A549 (cell line): ENCODE measurements around the gene PGBD5. TPM values are rescaled to one million over a fixed set of nuclear protein-coding genes. Genes with fewer than 3 reads are reported as not detected.

Experiments used
- ATAC-seq, 2 experiments: fragments of 200-7000 bp in 1 of 2; fragments of >200 bp in 1 of 2; cut with Nextera tagmentation in 1 of 2; cut with Tn5 transposase in 1 of 2; 3 replicates each; pipeline versions ENCODE4 v1.8.0 to v1.9.1; 2018 to 2020; ENCODE audit warnings: mild to moderate bottlenecking in 1 of 2, moderate library complexity in 1 of 2
- CTCF ChIA-PET: fragments of 300-600 bp; sonication (Branson Sonifier 250); formaldehyde crosslinking; extraction: SDS; loops from one replicate; lab custom pipeline; 2021; ENCODE audit warnings: antibody characterized with exemption, inconsistent platforms; lab: Yijun Ruan, JAX
- POLR2A ChIA-PET: fragments of 350-600 bp; formaldehyde crosslinking; extraction: SDS; loops from one replicate; lab custom pipeline; 2021; ENCODE audit warnings: antibody characterized with exemption, inconsistent platforms; lab: Yijun Ruan, JAX
- DNase-seq, 2 experiments: peaks; one replicate each; pipeline versions ENCODE4 v3.0.0 to v3.0.0-alpha.2; 2011 to 2016; ENCODE audit warnings: low read depth in 1 of 2, low spot score in 1 of 2
- FAIRE-seq: peaks from 2 replicates; lab custom pipeline; 2011; peaks lifted over from hg19 to GRCh38; lab: Jason Lieb, UNC
- H3K27ac ChIP-seq, 2 experiments: fragments of >200 bp; sonication (Bioruptor Twin); formaldehyde crosslinking; 3 replicates each; pipeline ENCODE4 v1.5.1; 2016 to 2017
- H3K4me1 ChIP-seq: fragments of >200 bp; sonication (Bioruptor Twin); formaldehyde crosslinking; 3 replicates; pipeline ENCODE4 v1.6.1; 2016
- H3K4me2 ChIP-seq: fragments of >200 bp; sonication (Bioruptor Twin); formaldehyde crosslinking; 3 replicates; pipeline ENCODE4 v1.6.1; 2016
- H3K4me3 ChIP-seq: fragments of >200 bp; sonication (Bioruptor Twin); formaldehyde crosslinking; 3 replicates; pipeline ENCODE4 v1.5.1; 2016
- H3K9me3 ChIP-seq: fragments of >200 bp; sonication (Bioruptor Twin); formaldehyde crosslinking; 3 replicates; pipeline ENCODE4 v1.6.1; 2016
- ATOH8 ChIP-seq: fragments of 250-450 bp; sonication (Bioruptor Pico); IDR thresholded peaks from 2 replicates; pipeline ENCODE4 v1.5.0; 2020; ENCODE audit warnings: low read depth, mild to moderate bottlenecking, moderate library complexity
- BHLHE40 ChIP-seq: IDR thresholded peaks from 2 replicates; pipeline ENCODE4 v1.6.1; 2012; ENCODE audit warnings: low read depth, low read length, inconsistent platforms
- CHD2 ChIP-seq: fragments of 150-350 bp; IDR thresholded peaks from 2 replicates; pipeline ENCODE4 v1.6.1; 2014; ENCODE audit warnings: low read length; ENCODE audit not compliant: partially characterized antibody
- CHD4 ChIP-seq: fragments of 200-600 bp; sonication (generic); IDR thresholded peaks from 2 replicates; pipeline ENCODE4 v1.6.1; 2016; ENCODE audit warnings: antibody characterized with exemption, mild to moderate bottlenecking, borderline replicate concordance
- EHMT2 ChIP-seq: fragments of 200-600 bp; sonication (generic); IDR thresholded peaks from 2 replicates; pipeline ENCODE4 v1.6.1; 2016; ENCODE audit warnings: antibody characterized with exemption, low read depth, mild to moderate bottlenecking, moderate library complexity
- FOXS1 ChIP-seq: fragments of 250-450 bp; sonication (Bioruptor Pico); IDR thresholded peaks from 2 replicates; pipeline ENCODE4 v1.5.0; 2020; ENCODE audit warnings: mild to moderate bottlenecking, moderate library complexity
- HMGXB4 ChIP-seq: fragments of 250-450 bp; sonication (Bioruptor Pico); IDR thresholded peaks from 2 replicates; pipeline ENCODE4 v1.5.0; 2021; ENCODE audit warnings: mild to moderate bottlenecking, moderate library complexity, borderline replicate concordance
- HOXA7 ChIP-seq: fragments of 250-450 bp; sonication (Bioruptor Pico); IDR thresholded peaks from 2 replicates; pipeline ENCODE4 v1.5.0; 2020; ENCODE audit warnings: mild to moderate bottlenecking, moderate library complexity
- JUN ChIP-seq, 2 experiments: fragments of >200 bp; sonication (Bioruptor Twin); formaldehyde crosslinking; IDR thresholded peaks; 2 replicates in 1 of 2; 3 replicates in 1 of 2; pipeline ENCODE4 v1.6.1; 2016 to 2017
- KDM1A ChIP-seq: fragments of 200-600 bp; sonication (generic); IDR thresholded peaks from 2 replicates; pipeline ENCODE4 v1.6.1; 2016; ENCODE audit warnings: low read depth, mild to moderate bottlenecking
- KDM5A ChIP-seq: fragments of 200-600 bp; sonication (generic); IDR thresholded peaks from 2 replicates; pipeline ENCODE4 v1.6.1; 2016; ENCODE audit warnings: antibody characterized with exemption, mild to moderate bottlenecking
- MAFK ChIP-seq: fragments of 450-650 bp; IDR thresholded peaks from 2 replicates; pipeline ENCODE4 v1.6.1; 2014; ENCODE audit not compliant: partially characterized antibody
- MAZ ChIP-seq: fragments of 150-350 bp; IDR thresholded peaks from 2 replicates; pipeline ENCODE4 v1.6.1; 2014; ENCODE audit warnings: antibody characterized with exemption, low read depth, low read length, borderline replicate concordance
- MYC ChIP-seq: IDR thresholded peaks from 2 replicates; pipeline ENCODE4 v1.6.1; 2012; ENCODE audit warnings: mild to moderate bottlenecking, inconsistent platforms, low read length, improper control_type of control experiment, borderline replicate concordance
- NFE2L2 ChIP-seq: fragments of 150-350 bp; conservative IDR thresholded peaks from 2 replicates; pipeline ENCODE4 v1.6.1; 2014; ENCODE audit warnings: low read length
- NPAS2 ChIP-seq: fragments of 250-450 bp; sonication (Bioruptor Pico); IDR thresholded peaks from 2 replicates; pipeline ENCODE4 v1.8.0; 2022; ENCODE audit warnings: mild to moderate bottlenecking, moderate library complexity, borderline replicate concordance
- PHF8 ChIP-seq: fragments of 200-600 bp; sonication (generic); IDR thresholded peaks from 2 replicates; pipeline ENCODE4 v1.6.1; 2016; ENCODE audit warnings: low read depth, mild to moderate bottlenecking, antibody characterized with exemption, moderate library complexity, borderline replicate concordance
- POLR2AphosphoS2 ChIP-seq: conservative IDR thresholded peaks from 2 replicates; pipeline ENCODE4 v1.6.1; 2012; ENCODE audit warnings: low read length, improper control_type of control experiment, inconsistent platforms
- RAD21 ChIP-seq, 2 experiments: fragments of >200 bp in 1 of 2; sonication (Bioruptor Twin) in 1 of 2; formaldehyde crosslinking in 1 of 2; IDR thresholded peaks in 1 of 2; conservative IDR thresholded peaks in 1 of 2; 2 replicates in 1 of 2; 3 replicates in 1 of 2; pipeline ENCODE4 v1.6.1; 2012 to 2018; ENCODE audit warnings: inconsistent platforms in 1 of 2
- RFX5 ChIP-seq: fragments of 450-650 bp; IDR thresholded peaks from 2 replicates; pipeline ENCODE4 v1.7.1; 2014; ENCODE audit warnings: antibody characterized with exemption, mild to moderate bottlenecking, moderate library complexity
- TP53 ChIP-seq: fragments of 250-450 bp; sonication (Bioruptor Pico); IDR thresholded peaks from 2 replicates; pipeline ENCODE4 v1.5.0; 2021; ENCODE audit warnings: mild to moderate bottlenecking, moderate library complexity
- USF2 ChIP-seq: fragments of 450-650 bp; IDR thresholded peaks from 2 replicates; pipeline ENCODE4 v1.6.1; 2014; ENCODE audit warnings: antibody characterized with exemption
- ZNF302 ChIP-seq: fragments of 250-450 bp; sonication (Bioruptor Pico); IDR thresholded peaks from 2 replicates; pipeline ENCODE4 v1.9.0; 2021; ENCODE audit warnings: inconsistent platforms, mild to moderate bottlenecking, moderate library complexity
- WGBS: methylation state at CpG from one replicate; pipeline ENCODE4 v1.1.6; 2017; ENCODE audit errors: missing lambda C conversion rate; 5-methylcytosine and 5-hydroxymethylcytosine counted together
- polyA plus RNA-seq, 4 experiments: library from polyadenylated mRNA; depleted of rRNA in 3 of 4; stranded (reverse); fragments of >200 nt; fragmentation: RNase III in 1 of 4; extraction: RNeasy Plus Mini Kit Qiagen cat#74134 plus additional on column Dnase treatment in 1 of 4; gene quantifications; 2 replicates in 3 of 4; 3 replicates in 1 of 4; pipeline ENCODE4 v1.2.3, GENCODE V29; 2011 to 2017
- TF ChIP-seq, protein P1 (sequence below): IDR thresholded peaks from 2 replicates; pipeline ENCODE4 v1.6.1; 2012; ENCODE audit warnings: low read depth, borderline replicate concordance

The PGBD5 gene
- polyA plus RNA-seq, 2 of the 4 experiments (the other 2 are of a cell fraction), result 0.04 to 0.66 TPM

DNA sequence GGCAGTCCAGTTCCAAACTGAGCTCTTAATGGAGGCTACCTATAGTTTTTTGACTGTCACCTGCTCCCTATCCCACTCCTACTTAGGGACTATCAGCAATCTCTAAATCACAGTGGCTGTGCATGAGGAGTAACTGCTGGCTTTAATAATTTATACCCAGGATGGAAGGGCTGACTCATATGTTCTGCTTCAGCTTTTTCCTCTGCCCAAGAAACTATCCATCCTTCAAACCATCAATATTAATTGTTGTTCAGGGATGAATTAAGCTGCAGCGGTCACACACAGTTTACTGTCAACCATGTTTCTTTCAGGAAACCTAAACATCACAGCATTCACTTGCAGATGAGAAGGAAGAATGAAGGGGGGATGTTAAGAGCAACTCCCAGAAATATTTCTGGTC lies 9.0 kb upstream of the PGBD5 start:
- CTCF ChIA-PET, result interaction anchor here (0.9 kb wide), 1 partner anchor 23 kb away, joined by 3 read pairs; no protein-coding TSS in a partner anchor
- no peak for FAIRE-seq
- no peak for ATAC-seq

GRCh38 chr1:230431527-230431926 lies 5.4 kb upstream of the PGBD5 start:
- no peak overlapping the region for H3K4me3 ChIP-seq
- CTCF ChIA-PET, result no interaction called here
- H3K27ac ChIP-seq, result no peak overlapping the region
- DNase-seq (no peak), ATAC-seq (no peak)
- no peaks in the 10 kb centered on the region for H3K9me3 ChIP-seq
- TF ChIP-seq TP53 (no peak), FOXS1 (CRISPR knock-in tag) (no peak), HMGXB4 (no peak), KDM5A (no peak), BHLHE40 (no peak), MYC (no peak), CHD4 (no peak), POLR2AphosphoS2 (no peak), RAD21 (conservative IDR thresholded peaks at IDR 0.05 in 1 of 2, IDR thresholded peaks at IDR 0.05 in 1 of 2) (no peak)
- TF ChIP-seq, all 56 proteins: peak for 0
- no peak for FAIRE-seq
- POLR2A ChIA-PET, result no interaction called here
- WGBS, result 4% methylated on average over 3 of the region's 3 CpGs
- H3K4me1 ChIP-seq, result no peaks in the 10 kb centered on the region
- no peak overlapping the region for H3K4me2 ChIP-seq

More for the DNA sequence above, 9.0 kb upstream of the PGBD5 start:
- H3K4me2 ChIP-seq, result no peak overlapping the region
- H3K4me1 ChIP-seq, result no peaks in the 10 kb centered on the region
- no peak overlapping the region for H3K4me3 ChIP-seq
- no peak overlapping the region for H3K27ac ChIP-seq
- no peak for DNase-seq
- TF ChIP-seq EHMT2, result no peak
- TF ChIP-seq CHD4, result no peak
- no peak for TF ChIP-seq KDM1A
- TF ChIP-seq NFE2L2, result no peak
- TF ChIP-seq JUN (IDR thresholded peaks at IDR 0.05), result no peak
- no peak for TF ChIP-seq RFX5
- no peak for TF ChIP-seq MAZ
- TF ChIP-seq, protein P1, sequence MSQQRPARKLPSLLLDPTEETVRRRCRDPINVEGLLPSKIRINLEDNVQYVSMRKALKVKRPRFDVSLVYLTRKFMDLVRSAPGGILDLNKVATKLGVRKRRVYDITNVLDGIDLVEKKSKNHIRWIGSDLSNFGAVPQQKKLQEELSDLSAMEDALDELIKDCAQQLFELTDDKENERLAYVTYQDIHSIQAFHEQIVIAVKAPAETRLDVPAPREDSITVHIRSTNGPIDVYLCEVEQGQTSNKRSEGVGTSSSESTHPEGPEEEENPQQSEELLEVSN, result no peak
- no peak for TF ChIP-seq CHD2
- TF ChIP-seq USF2, result no peak
- TF ChIP-seq MAFK, result no peak
- TF ChIP-seq NPAS2, result no peak
- no peak for TF ChIP-seq HOXA7 (CRISPR knock-in tag)
- no peak for TF ChIP-seq ZNF302
- TF ChIP-seq ATOH8 (CRISPR knock-in tag), result no peak
- TF ChIP-seq PHF8, result no peak
- WGBS, result 0% methylated on average over 1 of the region's 1 CpG
- peaks cover 7% of the 10 kb centered on the region; the same call in 1 of the 3 replicates for H3K9me3 ChIP-seq
- POLR2A ChIA-PET, result no interaction called here
